GM12875 (cell line): Measurements from ENCODE around the gene HPCAL1.

Experiments used
- H3K4me3 ChIP-seq: one replicate; pipeline ENCODE4 v1.5.1; 2011; ENCODE audit warnings: low read depth, low read length, control low read depth
- TF ChIP-seq, protein P1 (sequence below): IDR thresholded peaks from 2 replicates; pipeline ENCODE4 v1.5.1; 2011; ENCODE audit warnings: low read depth, mild to moderate bottlenecking, control low read depth, inconsistent platforms, low read length, moderate library complexity, borderline replicate concordance; ENCODE audit not compliant: insufficient read depth

HPCAL1 gene

DNA sequence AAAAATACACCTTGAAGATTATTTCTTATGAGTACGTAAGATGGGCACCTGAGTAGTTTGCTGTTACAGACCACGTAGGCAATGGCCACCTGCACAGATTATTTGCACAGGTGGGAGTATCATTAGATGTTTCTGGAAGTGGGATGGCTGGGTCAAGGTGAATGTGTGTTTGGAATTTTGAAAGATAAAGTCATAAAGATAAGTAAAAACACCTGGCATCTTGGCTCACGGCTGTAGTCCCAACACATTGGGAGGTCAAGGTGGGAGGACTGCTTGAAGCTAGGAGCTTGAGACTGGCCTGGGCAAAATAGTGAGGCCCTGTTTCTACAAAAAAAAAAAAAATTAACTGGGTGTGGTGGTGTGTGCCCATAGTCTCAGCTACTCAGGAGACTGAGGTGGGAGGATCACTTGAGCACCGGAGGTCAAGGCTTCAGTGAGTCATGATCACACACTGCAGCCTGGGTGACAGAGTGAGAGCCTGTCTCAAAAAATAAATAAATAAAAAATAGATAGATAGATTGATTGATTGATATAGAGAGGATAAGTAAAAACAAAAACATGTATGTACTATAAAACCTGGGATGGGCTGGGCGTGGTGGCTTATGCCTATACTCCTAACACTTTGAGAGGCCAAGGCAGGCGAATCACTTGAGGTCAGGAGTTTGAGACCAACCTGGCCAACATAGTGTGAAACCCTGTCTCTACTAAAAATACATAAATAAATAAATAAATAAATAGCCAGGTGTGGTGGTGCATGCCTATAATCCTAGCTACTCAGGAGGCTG, 115.0 kb downstream of the HPCAL1 start:
- no peak overlapping the region for H3K4me3 ChIP-seq
- TF ChIP-seq, protein P1, sequence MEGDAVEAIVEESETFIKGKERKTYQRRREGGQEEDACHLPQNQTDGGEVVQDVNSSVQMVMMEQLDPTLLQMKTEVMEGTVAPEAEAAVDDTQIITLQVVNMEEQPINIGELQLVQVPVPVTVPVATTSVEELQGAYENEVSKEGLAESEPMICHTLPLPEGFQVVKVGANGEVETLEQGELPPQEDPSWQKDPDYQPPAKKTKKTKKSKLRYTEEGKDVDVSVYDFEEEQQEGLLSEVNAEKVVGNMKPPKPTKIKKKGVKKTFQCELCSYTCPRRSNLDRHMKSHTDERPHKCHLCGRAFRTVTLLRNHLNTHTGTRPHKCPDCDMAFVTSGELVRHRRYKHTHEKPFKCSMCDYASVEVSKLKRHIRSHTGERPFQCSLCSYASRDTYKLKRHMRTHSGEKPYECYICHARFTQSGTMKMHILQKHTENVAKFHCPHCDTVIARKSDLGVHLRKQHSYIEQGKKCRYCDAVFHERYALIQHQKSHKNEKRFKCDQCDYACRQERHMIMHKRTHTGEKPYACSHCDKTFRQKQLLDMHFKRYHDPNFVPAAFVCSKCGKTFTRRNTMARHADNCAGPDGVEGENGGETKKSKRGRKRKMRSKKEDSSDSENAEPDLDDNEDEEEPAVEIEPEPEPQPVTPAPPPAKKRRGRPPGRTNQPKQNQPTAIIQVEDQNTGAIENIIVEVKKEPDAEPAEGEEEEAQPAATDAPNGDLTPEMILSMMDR, result no peak

DNA sequence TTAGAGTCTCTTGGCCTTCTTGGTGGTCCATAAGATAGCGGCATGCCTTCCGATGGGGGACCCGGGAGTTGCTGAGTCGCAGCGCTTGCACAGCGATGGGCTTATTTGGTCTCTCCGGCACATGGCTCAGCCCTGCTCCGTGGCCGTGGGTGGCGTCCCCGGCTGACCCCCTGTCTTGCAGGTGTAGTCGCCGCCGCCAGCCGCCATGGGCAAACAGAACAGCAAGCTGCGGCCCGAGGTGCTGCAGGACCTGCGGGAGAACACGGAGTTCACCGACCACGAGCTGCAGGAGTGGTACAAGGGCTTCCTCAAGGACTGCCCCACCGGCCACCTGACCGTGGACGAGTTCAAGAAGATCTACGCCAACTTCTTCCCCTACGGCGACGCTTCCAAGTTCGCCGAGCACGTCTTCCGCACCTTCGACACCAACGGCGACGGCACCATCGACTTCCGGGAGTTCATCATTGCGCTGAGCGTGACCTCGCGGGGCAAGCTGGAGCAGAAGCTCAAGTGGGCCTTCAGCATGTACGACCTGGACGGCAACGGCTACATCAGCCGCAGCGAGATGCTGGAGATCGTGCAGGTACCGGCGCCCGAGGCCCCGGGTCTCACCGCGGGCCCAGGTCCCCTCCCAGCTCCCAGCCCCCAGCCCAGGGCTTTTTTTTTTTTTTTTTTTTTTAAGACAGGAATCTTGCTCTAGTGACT, 117.0 kb downstream of the HPCAL1 start:
- TF ChIP-seq, protein P1, result no peak
- no peak overlapping the region for H3K4me3 ChIP-seq

DNA sequence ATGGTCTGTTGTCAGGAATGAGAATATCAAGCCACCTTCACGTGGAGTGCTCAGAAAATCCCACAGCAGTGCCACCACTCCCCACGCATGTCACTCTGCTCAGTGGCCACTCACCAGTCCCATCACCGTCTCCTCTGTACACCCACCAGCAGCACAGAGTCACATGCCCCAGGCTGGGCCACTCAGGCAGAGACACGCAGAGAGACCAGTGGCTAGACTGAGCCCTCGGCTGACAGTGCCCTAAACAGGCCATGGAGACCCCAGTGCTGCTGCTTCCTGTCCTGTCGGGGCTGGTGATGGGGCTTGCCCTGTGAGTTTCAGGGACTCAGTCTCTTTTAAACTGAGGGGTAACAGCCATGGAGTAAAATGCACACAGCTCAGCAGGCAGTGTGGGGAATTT, 119.5 kb downstream of the HPCAL1 start:
- TF ChIP-seq, protein P1, result no peak
- H3K4me3 ChIP-seq, result no peak overlapping the region

DNA sequence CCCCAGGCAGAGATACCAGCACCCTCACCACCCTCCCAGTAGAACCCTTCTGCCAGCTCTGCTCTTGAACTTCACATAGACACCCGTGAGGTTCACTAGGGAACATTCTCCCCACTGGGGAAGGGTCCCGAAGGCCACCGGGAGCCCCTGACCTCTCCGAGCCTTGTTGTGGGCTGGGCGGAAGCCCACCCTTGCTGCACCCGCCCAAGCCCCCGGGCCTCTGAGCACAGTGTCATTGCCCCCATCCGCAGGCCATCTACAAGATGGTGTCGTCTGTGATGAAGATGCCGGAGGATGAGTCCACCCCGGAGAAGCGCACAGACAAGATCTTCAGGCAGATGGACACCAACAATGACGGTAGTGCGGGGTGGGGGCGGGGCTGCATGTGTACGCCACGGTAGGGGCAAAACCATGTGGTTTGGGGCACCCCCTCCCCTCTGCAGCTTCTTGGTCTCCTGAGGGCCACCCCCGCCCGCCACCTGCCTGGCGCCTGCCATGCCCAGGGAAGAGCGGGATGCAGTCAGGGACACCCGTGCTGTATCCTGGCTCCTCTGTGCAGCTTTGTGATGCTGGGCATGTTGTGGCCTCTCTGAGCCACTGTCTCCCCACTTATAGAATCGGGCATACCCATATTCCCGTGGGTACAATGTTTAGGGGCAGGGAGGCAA, 120.2 kb downstream of the HPCAL1 start:
- TF ChIP-seq, protein P1, result no peak
- no peak overlapping the region for H3K4me3 ChIP-seq

DNA sequence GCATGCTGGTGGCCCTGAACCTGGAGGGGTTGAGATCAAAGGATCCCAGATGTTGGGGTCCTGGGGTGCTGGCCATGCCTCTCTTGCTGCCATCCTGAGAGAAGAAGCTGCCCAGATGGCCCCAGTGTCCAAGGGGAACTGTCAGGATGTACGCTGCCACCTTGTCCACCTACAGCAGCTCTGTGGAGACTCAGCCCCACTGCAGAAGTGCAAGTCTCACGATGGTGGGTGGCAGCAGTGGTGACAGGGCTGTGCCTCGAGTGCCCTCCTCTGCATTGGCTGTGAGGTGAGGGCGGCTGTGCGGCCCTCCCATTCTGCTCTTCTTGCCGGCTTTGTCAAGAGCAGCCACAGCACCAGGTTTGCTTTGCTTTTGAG, 120.7 kb downstream of the HPCAL1 start:
- no peak overlapping the region for H3K4me3 ChIP-seq
- TF ChIP-seq, protein P1, result no peak

DNA sequence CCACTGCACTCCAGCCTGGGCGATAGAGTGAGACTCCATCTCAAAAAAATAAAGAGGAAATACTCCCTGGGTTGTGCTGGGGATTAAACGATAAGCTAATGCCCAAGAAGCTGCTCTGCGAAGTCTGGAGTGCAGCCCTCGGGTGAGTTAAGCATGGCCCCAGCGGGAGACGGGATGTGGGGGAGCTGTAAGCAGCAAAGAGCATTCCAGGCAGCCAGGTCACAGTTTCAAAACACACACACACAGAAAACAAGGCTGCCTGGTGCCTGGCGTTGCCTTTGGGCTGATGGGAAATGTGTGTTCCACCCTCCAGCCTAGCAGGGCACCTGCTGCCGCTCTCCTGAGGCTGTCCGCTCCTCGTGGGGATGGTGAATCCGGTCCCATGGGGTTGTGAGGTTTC, 121.3 kb downstream of the HPCAL1 start:
- TF ChIP-seq, protein P1, result no peak
- no peak overlapping the region for H3K4me3 ChIP-seq
